Neural progenitor cell (in vitro differentiated cells): Measurements from ENCODE around the gene MPPED1. TPM values are rescaled to one million over a fixed set of nuclear protein-coding genes. Genes with fewer than 3 reads are reported as not detected.
A peak's percentile ranks its signal among the peaks of the same experiment; 100 is the strongest.

Experiments
- DNase-seq: peaks from one replicate; pipeline ENCODE4 v3.0.0-alpha.2; 2016; ENCODE audit warnings: low spot score
- H2AFZ ChIP-seq: fragments of 200-600 bp; sonication (generic); replicated peaks from 2 replicates; pipeline ENCODE4 v1.6.1; 2016; ENCODE audit warnings: antibody characterized with exemption
- H3F3A ChIP-seq: fragments of 200-600 bp; sonication (generic); 2 replicates; pipeline ENCODE4 v1.6.1; 2016; ENCODE audit warnings: antibody characterized with exemption, low read depth
- H3K27ac ChIP-seq: fragments of 200-600 bp; sonication (generic); 2 replicates; pipeline ENCODE4 v1.5.1; 2016; ENCODE audit warnings: mild to moderate bottlenecking
- H3K27me3 ChIP-seq: fragments of 200-600 bp; sonication (generic); 2 replicates; pipeline ENCODE4 v1.6.1; 2016; ENCODE audit warnings: mild to moderate bottlenecking, moderate library complexity
- H3K36me3 ChIP-seq: fragments of 200-600 bp; sonication (generic); 2 replicates; pipeline ENCODE4 v1.5.1; 2016
- H3K4me1 ChIP-seq: fragments of 200-600 bp; sonication (generic); 2 replicates; pipeline ENCODE4 v1.6.1; 2016; ENCODE audit warnings: mixed run types
- H3K4me2 ChIP-seq: fragments of 200-600 bp; sonication (generic); 2 replicates; pipeline ENCODE4 v1.6.1; 2016
- H3K4me3 ChIP-seq: fragments of 200-600 bp; sonication (generic); 2 replicates; pipeline ENCODE4 v1.5.1; 2016
- H3K79me2 ChIP-seq: fragments of 200-600 bp; sonication (generic); 2 replicates; pipeline ENCODE4 v1.6.1; 2016; ENCODE audit warnings: low read depth
- H3K9ac ChIP-seq: fragments of 200-600 bp; sonication (generic); 2 replicates; pipeline ENCODE4 v1.6.1; 2016
- H3K9me3 ChIP-seq: fragments of 200-600 bp; sonication (generic); 2 replicates; pipeline ENCODE4 v1.5.1; 2016; ENCODE audit warnings: low read depth
- H4K20me1 ChIP-seq: fragments of 200-600 bp; sonication (generic); 2 replicates; pipeline ENCODE4 v1.6.1; 2016; ENCODE audit warnings: low read depth
- H3K27ac Mint-ChIP-seq: 3 replicates; pipeline ENCODE4 v1.8.0; 2021; ENCODE audit warnings: mixed read lengths
- H3K27me3 Mint-ChIP-seq: 2 replicates; pipeline ENCODE4 v1.8.0; 2022; ENCODE audit warnings: low read depth, mild to moderate bottlenecking, inconsistent platforms, moderate library complexity, mixed read lengths; ENCODE audit not compliant: insufficient read depth
- H3K36me3 Mint-ChIP-seq: 3 replicates; pipeline ENCODE4 v1.8.0; 2021; ENCODE audit warnings: mixed read lengths
- H3K4me1 Mint-ChIP-seq: 3 replicates; pipeline ENCODE4 v1.8.0; 2021; ENCODE audit warnings: mixed read lengths
- H3K4me3 Mint-ChIP-seq: 3 replicates; pipeline ENCODE4 v1.8.0; 2021; ENCODE audit warnings: mild to moderate bottlenecking, moderate library complexity, mixed read lengths
- H3K9me3 Mint-ChIP-seq: 3 replicates; pipeline ENCODE4 v1.8.0; 2020; ENCODE audit warnings: mixed read lengths
- EZH2 ChIP-seq: fragments of 200-600 bp; sonication (generic); IDR thresholded peaks from 2 replicates; pipeline ENCODE4 v1.6.1; 2017; ENCODE audit warnings: antibody characterized with exemption, mild to moderate bottlenecking, moderate library complexity
- EZH2phosphoT487 ChIP-seq: fragments of 200-600 bp; sonication (generic); IDR thresholded peaks from 2 replicates; pipeline ENCODE4 v1.6.1; 2017; ENCODE audit warnings: antibody characterized with exemption
- total RNA-seq: library from RNA; depleted of rRNA; stranded (reverse); fragments of >200 nt; gene quantifications from 2 replicates; pipeline ENCODE4 v1.2.3, GENCODE V29; 2015; ENCODE audit warnings: low replicate concordance
- TF ChIP-seq, protein P1 (sequence below): fragments of 200-600 bp; sonication (generic); IDR thresholded peaks from 2 replicates; pipeline ENCODE4 v1.5.1; 2017; ENCODE audit warnings: antibody characterized with exemption, mild to moderate bottlenecking

The MPPED1 gene
- total RNA-seq, 1 donor from 2014 or later = 2.0 TPM

DNA sequence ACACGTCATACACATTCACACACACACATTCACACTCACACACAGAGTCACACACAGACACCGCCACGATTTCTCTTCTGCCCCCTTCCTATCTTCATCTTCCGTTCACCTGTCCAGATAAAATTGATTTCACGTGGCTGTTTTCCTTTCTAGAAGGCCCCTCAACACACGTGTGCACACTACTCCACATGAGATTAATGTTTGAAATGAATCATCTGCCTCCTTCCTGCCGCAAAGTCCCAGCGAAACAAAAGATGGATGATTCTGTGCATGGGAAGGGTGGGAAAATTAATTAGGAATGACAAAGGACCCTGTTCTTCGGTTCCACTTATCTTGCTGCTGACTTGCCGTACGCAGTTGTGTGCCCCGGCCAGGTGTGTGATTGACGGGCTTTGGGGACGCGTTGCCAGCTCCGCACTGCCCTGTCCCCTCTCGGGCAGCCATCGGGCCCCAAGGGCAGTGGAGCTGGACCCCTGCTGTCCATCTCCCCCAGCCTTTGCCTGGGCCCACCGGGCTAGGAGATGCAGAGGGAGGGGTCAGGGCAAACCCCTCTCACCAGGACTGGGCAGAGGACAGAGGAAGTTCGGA lies 73.8 kb downstream of the MPPED1 start:
- no peak overlapping the region for H3K27ac ChIP-seq
- H3K9ac ChIP-seq = no peak overlapping the region
- H3K36me3 Mint-ChIP-seq = no peaks in the 10 kb centered on the region
- no peak overlapping the region for H2AFZ ChIP-seq
- H3K9me3 ChIP-seq = no peaks in the 10 kb centered on the region
- H3K4me2 ChIP-seq = no peak overlapping the region
- no peaks in the 10 kb centered on the region for H3K79me2 ChIP-seq
- DNase-seq = no peak
- H3K4me3 Mint-ChIP-seq = no peak overlapping the region
- H3K9me3 Mint-ChIP-seq = no peaks in the 10 kb centered on the region
- no peaks in the 10 kb centered on the region for H3K27me3 ChIP-seq
- no peaks in the 10 kb centered on the region for H4K20me1 ChIP-seq
- no peak overlapping the region for H3K4me3 ChIP-seq
- TF ChIP-seq, protein P1, sequence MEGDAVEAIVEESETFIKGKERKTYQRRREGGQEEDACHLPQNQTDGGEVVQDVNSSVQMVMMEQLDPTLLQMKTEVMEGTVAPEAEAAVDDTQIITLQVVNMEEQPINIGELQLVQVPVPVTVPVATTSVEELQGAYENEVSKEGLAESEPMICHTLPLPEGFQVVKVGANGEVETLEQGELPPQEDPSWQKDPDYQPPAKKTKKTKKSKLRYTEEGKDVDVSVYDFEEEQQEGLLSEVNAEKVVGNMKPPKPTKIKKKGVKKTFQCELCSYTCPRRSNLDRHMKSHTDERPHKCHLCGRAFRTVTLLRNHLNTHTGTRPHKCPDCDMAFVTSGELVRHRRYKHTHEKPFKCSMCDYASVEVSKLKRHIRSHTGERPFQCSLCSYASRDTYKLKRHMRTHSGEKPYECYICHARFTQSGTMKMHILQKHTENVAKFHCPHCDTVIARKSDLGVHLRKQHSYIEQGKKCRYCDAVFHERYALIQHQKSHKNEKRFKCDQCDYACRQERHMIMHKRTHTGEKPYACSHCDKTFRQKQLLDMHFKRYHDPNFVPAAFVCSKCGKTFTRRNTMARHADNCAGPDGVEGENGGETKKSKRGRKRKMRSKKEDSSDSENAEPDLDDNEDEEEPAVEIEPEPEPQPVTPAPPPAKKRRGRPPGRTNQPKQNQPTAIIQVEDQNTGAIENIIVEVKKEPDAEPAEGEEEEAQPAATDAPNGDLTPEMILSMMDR = no peak
- TF ChIP-seq EZH2 = no peak
- no peak for TF ChIP-seq EZH2phosphoT487
- H3K4me1 ChIP-seq = peaks cover 8% of the 10 kb centered on the region
- no peak overlapping the region for H3K27ac Mint-ChIP-seq
- H3K27me3 Mint-ChIP-seq = peaks cover 5% of the 10 kb centered on the region
- H3K36me3 ChIP-seq = no peaks in the 10 kb centered on the region
- H3K4me1 Mint-ChIP-seq = peaks cover 16% of the 10 kb centered on the region
- H3F3A ChIP-seq = no peaks in the 10 kb centered on the region

DNA sequence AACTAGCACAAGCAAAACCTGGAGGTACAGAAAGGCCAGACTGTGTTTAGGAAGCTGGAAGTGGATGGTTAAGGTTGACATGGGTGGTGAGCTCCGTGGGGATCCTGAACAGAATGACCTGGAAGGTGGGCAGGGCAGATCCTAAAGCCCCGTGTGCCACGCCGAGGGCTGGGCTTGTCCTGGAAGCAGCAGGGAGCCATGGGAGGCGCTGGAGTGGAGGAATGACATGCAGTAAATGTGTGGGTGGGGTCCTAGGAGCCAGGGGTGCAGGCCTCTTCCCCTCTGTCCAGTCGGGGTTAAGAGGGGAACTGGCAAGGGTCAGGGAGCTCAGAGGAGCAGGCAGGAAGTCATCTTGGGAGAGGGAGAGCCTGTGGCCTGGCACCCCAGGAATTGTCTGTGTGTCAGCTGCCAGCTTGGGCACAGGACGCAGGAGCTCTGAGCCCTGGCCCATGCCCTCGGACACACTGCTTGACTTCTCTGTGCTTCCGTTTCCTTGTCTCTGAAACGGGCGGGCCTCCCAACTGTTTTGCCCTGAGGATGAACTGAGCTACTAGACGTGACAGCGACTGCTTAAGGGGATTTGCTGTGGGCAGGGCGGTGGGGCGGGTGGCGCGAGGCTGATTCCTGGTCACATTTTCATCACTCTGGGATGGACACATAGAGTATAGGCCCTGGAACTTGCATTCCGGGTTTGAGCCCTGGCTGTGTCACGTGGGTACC lies 75.7 kb downstream of the MPPED1 start:
- Histone ChIP-seq H3K9ac (no peak overlapping the region), H3K27ac (no peak overlapping the region)
- H3K27ac Mint-ChIP-seq = peak overlapping the region; percentile 55

DNA sequence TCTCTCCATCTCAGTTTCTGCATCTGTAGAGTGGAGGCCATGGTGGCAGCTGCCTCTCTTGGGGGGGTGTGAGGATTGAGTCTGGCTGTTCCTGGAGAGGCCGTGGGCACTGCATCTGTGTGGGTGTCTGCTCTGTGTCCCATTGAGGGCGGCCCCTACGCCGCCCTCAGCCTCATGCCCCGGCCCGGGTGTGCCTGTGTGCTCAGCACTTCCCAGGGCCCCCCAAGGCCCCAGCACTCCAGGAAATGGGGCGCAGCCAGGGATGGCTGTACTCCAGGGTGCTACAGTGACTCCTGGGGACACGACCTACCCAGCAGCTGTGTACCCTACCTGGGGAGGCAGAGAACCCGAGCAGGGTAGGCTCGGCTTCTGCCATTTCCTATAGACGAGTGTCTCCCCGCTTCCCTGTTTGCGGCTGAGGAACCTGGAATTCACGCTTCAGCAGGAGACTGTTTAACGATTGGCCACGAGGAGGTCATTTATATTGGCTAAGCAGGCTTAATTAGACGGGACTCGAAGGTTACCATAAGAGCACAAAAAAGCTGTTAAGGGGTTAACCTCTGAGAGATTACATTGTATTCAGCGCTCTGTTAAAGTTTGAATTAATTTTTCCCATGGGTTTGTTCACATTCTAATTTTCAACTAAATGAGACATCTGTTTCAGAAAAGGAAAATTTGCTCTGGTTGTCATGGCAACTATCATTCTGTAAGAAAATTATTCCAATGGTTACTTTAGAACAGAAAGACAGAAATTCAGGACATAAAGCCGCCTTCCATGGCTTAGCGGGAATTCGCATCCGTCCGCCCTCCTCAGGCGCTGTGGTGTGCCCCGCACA lies 76.4 kb downstream of the MPPED1 start:
- no peak overlapping the region for H3K27ac Mint-ChIP-seq
- Histone ChIP-seq H3F3A (no peaks in the 10 kb centered on the region), H3K4me3 (no peak overlapping the region), H3K4me2 (no peak overlapping the region), H2AFZ (no peak overlapping the region), H3K27me3 (no peaks in the 10 kb centered on the region), H3K36me3 (no peaks in the 10 kb centered on the region), H3K4me1 (no peaks in the 10 kb centered on the region), H4K20me1 (no peaks in the 10 kb centered on the region), H3K9ac (no peak overlapping the region), H3K9me3 (no peaks in the 10 kb centered on the region), H3K27ac (no peak overlapping the region), H3K79me2 (no peaks in the 10 kb centered on the region)
- TF ChIP-seq EZH2 (no peak), EZH2phosphoT487 (no peak)
- TF ChIP-seq, protein P1 = no peak
- H3K9me3 Mint-ChIP-seq = peaks cover 4% of the 10 kb centered on the region
- DNase-seq = peak; percentile 16
- no peaks in the 10 kb centered on the region for H3K36me3 Mint-ChIP-seq
- peaks cover 13% of the 10 kb centered on the region for H3K27me3 Mint-ChIP-seq
- no peak overlapping the region for H3K4me3 Mint-ChIP-seq
- peaks cover 9% of the 10 kb centered on the region for H3K4me1 Mint-ChIP-seq

More for the DNA sequence above, 75.7 kb downstream of the MPPED1 start:
- no peaks in the 10 kb centered on the region for H3K36me3 Mint-ChIP-seq
- H3F3A ChIP-seq = no peaks in the 10 kb centered on the region
- H3K27me3 Mint-ChIP-seq = peaks cover 11% of the 10 kb centered on the region
- TF ChIP-seq EZH2phosphoT487 (no peak), EZH2 (no peak)
- TF ChIP-seq, protein P1 = no peak
- no peak overlapping the region for H2AFZ ChIP-seq
- no peak overlapping the region for H3K4me3 ChIP-seq
- H3K9me3 Mint-ChIP-seq = peaks cover 2% of the 10 kb centered on the region
- no peak for DNase-seq
- no peaks in the 10 kb centered on the region for H3K79me2 ChIP-seq
- no peak overlapping the region for H3K4me3 Mint-ChIP-seq
- H3K9me3 ChIP-seq = no peaks in the 10 kb centered on the region
- peaks cover 9% of the 10 kb centered on the region for H3K4me1 Mint-ChIP-seq
- H4K20me1 ChIP-seq = no peaks in the 10 kb centered on the region
- H3K36me3 ChIP-seq = no peaks in the 10 kb centered on the region
- H3K4me2 ChIP-seq = no peak overlapping the region
- H3K4me1 ChIP-seq = no peaks in the 10 kb centered on the region
- H3K27me3 ChIP-seq = no peaks in the 10 kb centered on the region
